GM21717 (cell line): Measurements from ENCODE around the gene CASP10.
"Not testable (repeated sequence)": the region's sequence is repeated elsewhere in the genome, so short reads cannot be mapped to it uniquely, and the experiment has no call there.

Source experiments
- ATAC-seq: cut with Tn5 transposase; IDR thresholded peaks from one replicate; pipeline ENCODE4 v1.9.1; 2021; ENCODE audit warnings: mild to moderate bottlenecking, moderate library complexity; ENCODE audit not compliant: unreplicated experiment

Gene CASP10

DNA sequence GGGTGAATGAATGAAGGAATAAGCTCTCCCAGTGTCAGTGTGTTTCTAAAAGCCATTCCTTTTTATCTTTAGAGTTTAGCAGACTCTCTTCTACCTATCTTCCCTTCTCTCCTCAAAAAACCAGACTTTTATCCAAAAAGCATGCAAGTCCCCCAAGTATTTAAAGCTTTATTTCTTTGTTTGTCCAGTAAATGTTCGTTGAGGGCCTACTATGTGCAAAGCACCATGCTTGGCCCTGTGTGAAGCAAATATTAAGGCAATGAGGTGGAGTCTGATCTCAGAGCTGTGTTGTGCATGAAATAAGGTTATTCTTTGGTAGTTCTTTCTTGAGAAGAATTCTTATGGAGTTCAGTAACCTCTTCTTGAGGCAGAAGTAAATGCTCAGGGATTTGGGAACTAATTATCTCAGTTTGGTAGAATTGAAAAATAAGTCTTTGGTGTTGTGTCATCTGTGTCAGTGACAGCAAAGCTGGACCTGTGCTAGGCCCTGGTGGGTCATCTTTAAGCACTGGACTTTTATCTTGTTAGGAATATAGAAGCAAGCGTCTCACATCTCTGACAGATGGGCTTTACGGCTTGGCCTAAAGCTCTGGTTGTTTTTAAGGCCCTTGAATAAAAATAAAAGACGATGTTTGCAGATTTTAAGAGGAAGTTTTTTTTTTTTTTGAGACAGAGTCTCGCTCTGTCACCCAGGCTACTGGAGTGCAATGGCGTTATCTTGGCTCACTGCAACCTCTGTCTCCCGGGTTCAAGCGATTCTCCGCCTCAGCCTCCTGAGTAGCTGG lies 28.1 kb upstream of the CASP10 start:
- no peak for ATAC-seq

DNA sequence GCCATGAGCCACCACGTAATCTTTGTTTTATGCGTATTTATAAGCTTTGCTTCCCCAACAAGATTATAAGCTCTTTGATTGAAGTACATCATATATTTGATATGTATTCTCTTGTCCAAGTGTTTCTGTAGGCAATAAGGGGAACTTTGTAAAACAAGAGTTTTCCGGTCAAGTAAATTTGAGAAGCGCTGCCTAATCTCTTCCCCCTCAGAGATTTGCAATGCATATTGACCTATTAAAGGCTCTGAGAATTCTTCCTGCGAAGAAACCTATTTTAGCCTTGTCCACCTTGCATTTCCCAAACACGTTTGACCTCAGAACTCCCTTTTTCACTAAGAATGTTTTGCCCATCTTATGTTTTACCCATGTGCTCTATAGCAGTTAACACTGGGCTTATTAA lies 26.9 kb upstream of the CASP10 start:
- no peak for ATAC-seq

DNA sequence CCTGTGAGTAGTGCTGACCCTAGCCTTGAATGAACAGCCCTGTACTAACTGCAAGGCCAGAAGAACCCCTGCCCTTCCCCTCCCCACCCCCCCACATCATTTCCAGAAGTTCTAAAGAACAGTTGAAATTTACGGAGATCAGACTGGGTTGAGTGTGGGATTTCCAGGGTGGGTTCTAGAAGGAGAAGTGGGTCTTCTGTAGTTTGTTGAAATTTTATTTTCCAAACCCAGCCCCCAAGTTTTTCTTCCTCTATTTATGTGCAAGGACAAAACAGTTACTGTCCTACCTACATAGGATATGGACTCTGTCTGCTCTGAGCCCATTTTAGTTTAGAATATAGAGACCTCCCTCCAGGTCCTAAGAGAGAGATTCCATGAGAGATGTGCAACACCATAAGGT lies 26.3 kb upstream of the CASP10 start:
- no peak for ATAC-seq

DNA sequence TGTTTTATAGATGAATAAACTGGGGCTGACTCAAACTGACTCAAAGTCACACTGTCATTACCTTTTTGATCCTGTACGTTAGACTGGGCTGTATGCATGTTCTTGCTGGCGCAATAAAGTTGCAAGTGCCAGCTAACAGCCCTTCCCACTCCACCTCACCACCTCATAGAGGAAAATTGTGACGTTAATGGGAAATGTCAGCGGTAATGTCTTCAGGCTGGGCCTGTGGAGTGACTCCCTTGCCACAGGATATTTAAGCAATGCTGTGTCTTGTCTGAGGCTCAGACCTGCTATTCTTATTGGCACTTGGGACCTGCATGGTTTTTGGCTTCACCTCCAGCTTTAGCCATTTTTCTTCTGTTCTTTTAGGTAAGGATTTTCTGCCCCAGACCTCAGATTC lies 25.2 kb upstream of the CASP10 start:
- peak; percentile 30 for ATAC-seq

DNA sequence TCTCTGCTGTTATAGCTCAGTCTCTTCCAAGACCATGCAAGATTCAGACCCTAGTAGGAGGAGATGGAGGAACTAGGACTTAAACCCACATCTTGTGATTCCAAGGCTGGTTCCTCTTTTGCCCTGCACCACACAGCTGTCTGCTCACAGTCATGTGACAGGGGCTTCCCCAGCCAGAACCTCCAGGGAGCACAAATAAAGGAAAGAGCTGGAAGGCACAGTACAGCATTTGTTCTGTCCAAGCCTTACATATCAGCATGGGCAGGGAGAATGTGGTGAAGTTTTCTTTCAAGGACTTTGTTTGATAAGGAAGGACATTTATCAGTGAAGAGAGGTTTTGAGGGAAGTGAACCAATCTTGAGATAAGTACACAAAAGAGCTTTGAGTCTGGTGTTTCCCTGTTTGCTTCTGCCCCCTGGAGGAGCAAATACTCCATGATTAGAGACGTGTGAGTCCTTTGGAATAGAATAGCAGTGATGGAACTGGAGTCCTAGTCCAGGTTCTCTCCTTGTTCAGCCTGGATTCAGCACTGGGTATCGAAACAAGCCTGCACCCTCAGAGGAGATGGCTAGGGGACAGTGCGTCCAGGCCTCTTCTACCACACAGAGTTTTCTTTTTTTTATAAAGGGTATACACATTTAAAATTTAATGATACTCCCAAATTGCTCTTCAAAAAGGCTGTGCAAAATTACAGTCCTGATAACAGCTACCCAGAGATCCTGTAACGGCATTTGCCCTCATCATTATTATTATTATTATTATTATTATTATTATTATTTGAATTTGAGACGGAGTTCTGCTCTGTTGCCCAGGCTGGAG lies 24.6 kb upstream of the CASP10 start:
- peak; percentile 94 for ATAC-seq

DNA sequence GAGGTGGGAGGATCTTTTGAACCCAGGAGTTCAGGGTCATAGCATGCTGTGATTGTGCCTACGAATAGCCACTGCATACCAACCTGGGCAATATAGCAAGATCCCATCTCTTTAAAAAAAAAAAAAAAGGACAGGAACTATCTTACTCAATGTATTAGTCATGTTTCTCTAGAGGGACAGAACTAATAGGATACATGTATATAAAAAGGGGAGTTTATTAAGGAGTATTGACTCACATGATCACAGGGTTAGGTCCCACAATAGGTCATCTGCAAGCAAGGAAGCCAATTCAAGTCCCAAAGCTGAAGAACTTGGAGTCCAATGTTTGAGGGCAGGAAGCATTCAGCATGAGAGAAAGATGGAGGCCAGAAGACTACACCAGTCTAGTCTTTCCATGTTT lies 18.8 kb upstream of the CASP10 start:
- ATAC-seq: no peak

DNA sequence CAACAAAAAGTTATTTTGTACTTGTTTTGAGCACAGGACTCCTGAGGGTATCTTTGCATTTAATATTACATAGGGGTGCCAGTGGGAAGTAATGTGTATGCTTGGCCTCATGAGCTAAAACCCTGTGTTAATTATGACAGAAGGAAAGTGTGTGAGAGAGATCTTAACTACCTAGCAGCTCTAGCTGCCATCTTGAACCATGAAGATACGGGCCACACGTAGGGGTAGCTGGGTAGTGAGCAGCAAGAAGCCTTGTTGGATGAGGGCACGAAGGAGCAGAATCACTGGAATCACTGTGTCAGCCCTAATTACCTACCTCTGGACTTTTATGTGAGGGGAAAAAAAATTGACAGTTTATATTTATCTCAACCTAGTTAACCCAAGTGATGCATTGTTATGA lies 15.4 kb upstream of the CASP10 start:
- no peak for ATAC-seq

DNA sequence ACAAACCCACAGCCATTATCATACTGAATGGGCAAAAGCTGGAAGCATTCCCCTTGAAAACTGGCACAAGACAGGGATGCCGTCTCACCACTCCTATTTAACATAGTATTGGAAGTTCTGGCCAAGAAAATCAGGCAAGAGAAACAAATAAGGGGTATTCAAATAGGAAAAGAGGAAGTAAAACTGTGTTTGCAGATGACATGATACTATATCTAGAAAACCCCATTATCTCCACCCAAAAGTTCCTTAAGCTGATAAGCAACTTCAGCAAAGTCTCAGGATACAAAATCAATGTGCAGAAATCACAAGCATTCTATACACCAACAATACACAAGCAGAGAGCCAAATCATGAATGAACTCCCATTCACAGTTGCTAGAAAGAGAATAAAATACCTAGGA lies 14.4 kb upstream of the CASP10 start:
- not testable (repeated sequence) for ATAC-seq

DNA sequence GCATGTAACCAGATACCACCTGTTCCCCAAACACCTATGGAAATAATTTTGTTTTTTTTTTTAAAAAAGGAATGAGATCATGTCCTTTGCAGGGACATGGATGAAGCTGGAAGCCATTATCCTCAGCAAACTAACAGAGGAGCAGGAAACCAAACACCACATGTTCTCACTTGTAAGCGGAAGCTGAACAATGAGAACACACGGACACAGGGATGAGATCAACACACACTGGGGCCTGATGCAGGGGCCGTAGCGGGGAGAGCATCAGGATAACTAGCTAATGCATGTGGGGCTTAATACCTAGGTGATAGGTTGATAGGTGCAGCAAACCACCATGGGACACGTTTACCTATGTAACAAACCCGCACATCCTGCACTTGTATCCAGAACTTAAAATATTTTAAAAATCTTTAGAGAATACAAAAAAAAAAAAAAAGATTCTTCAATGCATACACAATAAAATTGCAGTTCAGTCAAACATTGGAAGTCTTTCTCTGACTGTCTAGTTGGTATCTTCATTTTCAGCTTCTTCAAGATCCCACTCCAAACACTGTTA lies 11.6 kb upstream of the CASP10 start:
- no peak for ATAC-seq

DNA sequence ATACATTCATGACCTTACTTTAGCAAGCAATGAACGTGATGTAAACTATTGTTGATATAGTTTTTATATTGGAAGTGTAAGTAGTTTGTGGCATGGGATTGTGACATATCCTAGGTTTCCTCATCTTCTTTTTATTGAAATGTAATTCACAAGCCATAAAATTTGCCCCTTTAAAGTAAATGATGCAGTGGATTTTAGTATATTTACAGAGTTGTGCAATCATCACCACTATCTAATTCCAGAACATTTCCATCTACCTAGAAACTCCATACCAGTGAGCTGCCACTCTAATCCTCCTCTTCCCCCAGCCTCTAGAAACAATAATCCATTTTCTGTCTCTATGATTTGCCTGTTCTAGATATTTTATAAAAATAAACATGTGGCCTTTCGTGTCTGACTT lies 10.7 kb upstream of the CASP10 start:
- no peak for ATAC-seq

DNA sequence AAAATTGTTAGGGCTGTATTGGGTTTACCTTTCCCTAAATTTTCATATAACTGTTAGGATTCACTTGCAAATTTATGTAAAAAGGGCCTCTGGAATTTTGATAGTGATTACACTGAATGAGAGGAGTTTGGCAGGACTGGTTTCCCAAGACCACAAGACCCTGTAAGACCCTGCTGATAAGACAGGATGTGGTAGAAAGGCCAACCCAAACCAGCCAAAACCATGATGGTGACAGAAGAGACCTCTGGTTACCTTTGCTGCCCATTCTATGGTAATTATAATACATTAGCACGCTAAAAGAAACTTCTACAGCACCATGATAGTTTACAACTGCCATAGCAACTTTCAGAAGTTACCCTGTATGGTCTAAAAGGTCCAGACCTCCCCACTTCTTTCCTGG lies 8.3 kb upstream of the CASP10 start:
- ATAC-seq: no peak

DNA sequence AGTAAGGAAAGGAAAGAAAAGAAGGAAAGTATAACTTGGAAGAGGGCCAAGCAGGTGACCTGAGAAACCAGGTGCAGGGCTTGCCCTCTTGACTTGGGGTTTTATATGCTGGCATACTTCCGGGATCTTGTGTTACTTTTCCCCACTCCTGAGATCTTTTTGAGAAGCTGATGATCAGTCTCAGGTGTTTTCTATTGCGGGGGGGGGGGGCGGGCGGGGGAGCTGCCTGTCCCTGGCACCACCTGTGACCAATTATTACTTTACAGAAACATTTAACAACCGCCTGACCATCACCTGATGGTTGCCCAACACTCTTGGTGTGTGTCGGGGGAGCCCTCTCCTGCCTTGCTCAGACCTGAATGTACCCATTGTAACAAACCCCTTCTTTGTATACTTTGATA lies 6.9 kb upstream of the CASP10 start:
- no peak for ATAC-seq

DNA sequence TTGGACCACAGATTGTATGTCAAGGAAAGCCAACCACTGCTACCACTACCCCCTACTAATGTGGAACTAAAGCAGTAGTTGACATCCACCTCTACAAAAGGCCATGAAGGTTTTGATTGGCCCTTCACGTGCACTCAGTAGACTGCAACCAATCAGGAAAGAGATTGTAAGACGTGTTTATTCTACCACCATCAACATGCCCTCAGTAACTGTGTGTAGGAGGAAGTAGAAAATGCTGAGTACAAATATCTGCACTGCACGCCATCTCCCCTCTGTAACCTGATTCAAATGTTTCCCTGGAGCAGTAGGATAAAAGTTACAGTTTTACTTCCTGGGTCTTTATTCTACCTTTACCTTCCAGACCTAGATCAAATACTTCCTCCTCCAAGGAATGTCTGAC lies 2.9 kb upstream of the CASP10 start:
- no peak for ATAC-seq

DNA sequence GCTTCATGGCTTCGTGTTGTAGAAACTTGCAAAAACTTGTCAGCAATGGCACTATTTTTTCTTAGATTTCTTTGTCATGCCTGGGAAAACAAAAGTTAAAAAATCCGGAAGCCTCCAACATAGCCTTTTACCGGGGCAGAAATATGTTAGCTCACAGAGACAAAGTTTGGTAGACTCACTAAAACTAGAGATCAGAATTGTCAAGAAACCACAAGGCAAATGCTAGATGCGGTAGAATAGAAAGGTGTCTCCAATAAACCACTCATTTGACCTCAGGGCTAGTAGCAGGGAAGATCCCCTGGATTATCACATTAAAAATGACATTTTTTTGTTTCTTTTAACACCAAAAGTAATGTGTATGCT lies 405 bp downstream of the CASP10 start:
- ATAC-seq: no peak

DNA sequence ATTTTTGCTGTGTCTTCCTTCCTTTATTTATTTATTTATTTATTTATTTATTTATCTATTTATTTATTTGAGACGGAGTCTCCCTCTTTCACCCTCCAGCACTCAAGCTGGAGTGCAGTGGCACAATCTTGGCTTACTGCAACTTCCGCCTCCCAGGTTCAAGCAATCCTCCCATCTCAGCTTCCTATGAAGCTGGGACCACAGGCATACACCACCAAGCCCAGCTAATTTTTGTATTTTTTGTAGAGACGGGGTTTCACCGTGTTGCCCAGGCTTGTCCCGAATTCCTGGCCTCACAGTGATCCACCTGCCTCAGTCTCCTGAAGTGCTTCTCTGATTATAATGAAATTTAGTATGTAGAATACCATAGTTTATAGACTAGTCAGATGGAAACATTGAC lies 894 bp downstream of the CASP10 start:
- ATAC-seq: not testable (repeated sequence)

DNA sequence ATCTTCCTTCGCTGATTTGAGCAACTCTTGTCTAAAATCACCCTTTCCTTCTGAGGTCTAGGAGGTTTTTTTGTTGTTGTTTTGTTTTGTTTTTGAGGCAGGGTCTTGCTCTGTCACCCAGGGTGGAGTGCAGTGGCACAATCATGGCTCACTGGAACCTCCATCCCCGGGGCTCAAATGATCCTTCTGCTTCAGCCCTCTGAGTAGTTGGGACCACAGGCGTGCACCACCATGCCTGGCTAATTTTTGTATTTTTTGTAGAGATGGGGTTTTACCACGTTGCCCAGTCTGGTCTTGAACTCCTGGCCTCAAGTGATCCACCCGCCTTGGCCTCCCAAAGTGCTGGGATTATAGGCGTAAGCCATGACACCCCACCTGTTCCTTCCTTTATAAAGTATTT lies 1.3 kb downstream of the CASP10 start:
- not testable (repeated sequence) for ATAC-seq

DNA sequence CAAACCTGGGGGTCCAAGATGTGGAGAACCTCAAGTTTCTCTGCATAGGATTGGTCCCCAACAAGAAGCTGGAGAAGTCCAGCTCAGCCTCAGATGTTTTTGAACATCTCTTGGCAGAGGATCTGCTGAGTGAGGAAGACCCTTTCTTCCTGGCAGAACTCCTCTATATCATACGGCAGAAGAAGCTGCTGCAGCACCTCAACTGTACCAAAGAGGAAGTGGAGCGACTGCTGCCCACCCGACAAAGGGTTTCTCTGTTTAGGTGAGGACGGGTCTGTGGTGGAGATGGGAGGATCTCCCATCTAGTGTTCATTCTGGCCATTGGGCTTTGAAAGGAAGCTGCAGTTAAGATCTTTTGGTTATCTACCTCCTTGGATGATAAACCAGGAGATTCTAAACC lies 2.9 kb downstream of the CASP10 start:
- no peak for ATAC-seq

DNA sequence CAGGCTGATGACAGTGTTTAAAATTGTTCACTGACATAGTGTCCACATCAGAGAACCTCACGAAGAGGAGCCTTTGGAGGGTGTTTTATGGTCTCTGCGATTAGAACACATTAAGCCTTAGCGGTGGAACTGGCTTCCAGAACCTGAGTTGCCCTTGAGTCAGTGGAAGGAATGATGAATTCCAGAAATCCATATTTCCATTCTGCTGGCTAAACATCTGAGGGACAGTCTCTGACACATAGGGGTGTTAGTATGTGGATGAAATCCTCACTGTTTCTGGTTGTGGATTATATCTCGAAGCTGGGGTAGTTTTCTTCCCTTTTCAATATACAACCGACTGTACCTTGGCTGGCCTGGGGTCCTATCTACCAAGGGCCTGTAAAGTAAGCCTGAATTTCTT lies 4.0 kb downstream of the CASP10 start:
- ATAC-seq: no peak

DNA sequence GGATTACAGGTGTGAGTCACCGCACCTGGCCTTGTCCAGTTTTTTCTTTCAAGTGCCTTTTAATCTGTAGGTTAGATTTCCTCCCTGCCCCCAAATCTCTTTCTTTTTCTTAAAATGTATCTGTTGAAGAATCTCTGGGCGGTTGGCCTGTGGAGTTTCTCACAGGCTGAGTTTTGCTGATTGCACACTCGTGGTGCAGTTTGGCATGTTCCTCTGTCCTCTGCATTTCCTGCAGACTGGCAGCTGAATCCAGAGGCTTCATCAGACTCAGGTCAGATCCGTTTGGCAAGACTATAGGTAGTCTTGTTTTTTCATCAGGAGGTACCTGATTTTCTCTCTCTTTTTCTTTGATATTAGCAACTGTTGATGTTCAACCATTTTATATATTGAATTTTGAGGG lies 5.5 kb downstream of the CASP10 start:
- ATAC-seq: no peak

DNA sequence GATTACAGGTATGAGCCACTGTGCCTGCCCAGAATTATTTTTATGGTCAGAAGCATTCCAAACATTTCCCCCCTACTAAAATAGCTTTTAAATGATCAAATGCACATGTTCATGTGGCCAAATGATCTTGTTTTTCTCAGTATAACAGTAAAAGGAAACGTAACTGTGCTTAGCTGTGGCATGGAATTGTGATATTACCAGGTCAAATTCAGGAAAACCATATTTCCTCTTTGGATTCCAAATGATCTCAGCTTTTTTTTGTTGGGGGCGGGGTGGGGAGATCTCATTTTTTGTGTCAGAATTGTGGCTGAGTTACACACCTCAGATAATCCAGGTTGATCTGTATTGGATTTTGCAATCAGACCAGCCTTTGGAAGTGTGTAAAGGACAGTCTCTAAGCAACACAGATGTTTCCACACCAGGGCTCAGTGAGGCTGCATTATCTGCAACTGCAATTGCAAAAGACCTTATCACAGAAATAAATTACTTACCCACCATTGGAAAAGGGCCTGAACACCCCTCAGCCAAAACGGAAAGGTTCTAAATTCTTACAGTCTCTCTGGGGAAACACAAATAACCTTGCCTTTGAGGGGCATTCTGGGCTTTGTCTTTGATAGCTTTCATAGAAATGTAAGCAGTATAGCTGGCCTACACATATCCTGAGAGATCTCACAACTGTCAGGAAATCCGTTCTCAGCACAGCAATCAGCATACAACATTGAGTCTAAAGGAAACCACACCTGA lies 8.4 kb downstream of the CASP10 start:
- no peak for ATAC-seq

DNA sequence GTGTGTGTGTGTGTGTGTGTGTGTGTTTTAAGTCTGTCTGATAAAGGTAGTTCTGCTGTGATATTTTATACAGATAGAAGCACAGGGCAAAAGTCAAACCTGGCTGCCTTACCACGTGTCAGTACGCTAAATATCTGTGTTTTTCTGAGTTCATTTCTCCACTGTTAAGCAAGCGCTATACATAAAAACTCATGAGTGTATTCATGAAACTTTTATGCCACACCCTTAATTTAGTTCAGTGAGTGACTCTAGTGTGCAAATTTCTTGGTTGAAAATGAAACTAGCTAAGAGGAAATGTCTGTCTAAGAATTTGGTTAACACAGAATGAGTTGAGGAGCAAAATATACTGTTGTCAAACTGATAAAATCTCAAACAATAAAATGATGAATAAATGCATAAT lies 11.2 kb downstream of the CASP10 start:
- peak; percentile 95 for ATAC-seq
